ENCODE data around the gene HSP90AB1.

HSP90AB1 gene

DNA sequence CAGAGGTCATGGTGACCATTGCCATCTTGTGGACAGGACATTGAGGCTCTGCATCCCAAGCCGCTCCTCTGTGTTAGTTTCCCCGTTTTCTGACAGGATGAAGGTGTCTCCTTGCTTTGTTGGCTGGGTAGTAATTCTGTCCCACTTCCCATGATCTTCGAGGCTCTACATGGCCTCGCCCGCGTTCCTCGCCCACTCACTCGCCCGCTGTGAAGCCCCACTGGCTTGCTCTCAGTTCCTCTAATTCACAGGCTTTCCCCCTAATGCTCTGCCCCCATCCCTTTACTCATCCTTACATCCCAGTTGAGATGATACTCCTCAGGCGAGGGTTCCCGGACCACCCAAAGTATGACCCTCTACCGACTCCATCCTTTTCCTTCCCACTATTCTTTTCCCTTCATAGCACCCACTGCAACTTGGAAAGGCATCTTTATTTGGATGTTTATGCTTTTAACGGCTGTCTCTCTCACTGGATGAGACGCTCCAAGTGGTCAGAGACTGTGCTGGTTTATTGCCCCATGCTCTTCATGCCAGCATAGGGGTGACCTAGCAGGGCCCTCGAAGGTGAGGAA, 10.9 kb downstream of the HSP90AB1 start:
- no peak for DNase-seq
- TF ChIP-seq GATA1 (IDR thresholded peaks at IDR 0.05; ENCODE audit: low read depth, low read length): no peak
- TF ChIP-seq POLR2A (IDR thresholded peaks at IDR 0.05; ENCODE audit: low read length): no peak

GRCh38 chr6:44258325-44258863, 11.5 kb downstream of the HSP90AB1 start:
- TF ChIP-seq GATA1 (IDR thresholded peaks at IDR 0.05; ENCODE audit: low read depth, low read length) (no peak), POLR2A (IDR thresholded peaks at IDR 0.05; ENCODE audit: low read length) (no peak)
- DNase-seq: no peak

DNA sequence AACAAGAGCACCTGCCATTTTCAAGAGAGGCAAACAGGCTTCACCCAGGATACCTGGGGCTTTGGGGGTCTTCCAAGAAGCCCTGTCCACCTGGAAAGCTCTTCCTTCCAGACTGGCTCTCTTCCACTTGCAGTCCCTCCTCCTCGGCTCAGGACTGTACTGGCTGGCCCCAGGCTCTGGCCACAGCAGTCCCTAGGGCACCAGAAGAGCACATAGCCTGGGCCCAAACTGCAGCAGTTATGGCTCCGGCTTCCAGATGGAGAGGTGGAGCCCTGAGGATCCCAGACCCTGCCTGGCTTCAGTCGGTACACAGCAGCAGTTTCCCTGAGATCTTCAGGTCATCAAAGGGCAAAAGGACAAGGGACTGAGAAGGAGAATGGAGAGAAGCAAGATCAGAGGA, 12.0 kb downstream of the HSP90AB1 start:
- no peak for TF ChIP-seq GATA1 (IDR thresholded peaks at IDR 0.05; ENCODE audit: low read depth, low read length)
- DNase-seq: no peak

GRCh38 chr6:44260011-44260410, 13.1 kb downstream of the HSP90AB1 start:
- DNase-seq: no peak
- no peak for TF ChIP-seq POLR2A (IDR thresholded peaks at IDR 0.05; ENCODE audit: low read length)
- no peak for TF ChIP-seq GATA1 (IDR thresholded peaks at IDR 0.05; ENCODE audit: low read depth, low read length)

- TF ChIP-seq POLR2A (IDR thresholded peaks at IDR 0.05; ENCODE audit: low read length) (no peak), GATA1 (IDR thresholded peaks at IDR 0.05; ENCODE audit: low read depth, low read length) (no peak)
- no peak for DNase-seq
Observed at GRCh38 chr6:44260451-44261297, 13.8 kb downstream of the HSP90AB1 start.

DNA sequence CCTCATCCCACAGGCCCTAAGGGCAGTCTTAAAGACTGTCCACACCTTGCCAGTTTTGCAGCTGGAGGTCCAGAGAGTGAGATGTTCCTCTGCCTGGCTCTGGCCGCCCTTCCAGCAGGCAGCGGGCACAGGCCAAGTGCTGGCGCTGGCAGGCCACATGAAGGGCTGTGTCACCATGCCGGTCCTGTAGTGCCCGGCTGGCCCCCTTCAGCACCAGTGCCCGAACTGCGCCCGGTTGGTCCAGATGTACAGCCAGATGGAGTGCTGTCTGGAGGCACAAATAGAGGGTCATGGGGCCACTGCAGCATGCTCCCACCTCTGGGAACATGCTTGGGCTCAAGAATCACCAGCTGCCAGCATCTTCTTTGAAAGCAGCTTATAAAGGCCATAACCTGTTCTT, 14.7 kb downstream of the HSP90AB1 start:
- DNase-seq: no peak

DNA sequence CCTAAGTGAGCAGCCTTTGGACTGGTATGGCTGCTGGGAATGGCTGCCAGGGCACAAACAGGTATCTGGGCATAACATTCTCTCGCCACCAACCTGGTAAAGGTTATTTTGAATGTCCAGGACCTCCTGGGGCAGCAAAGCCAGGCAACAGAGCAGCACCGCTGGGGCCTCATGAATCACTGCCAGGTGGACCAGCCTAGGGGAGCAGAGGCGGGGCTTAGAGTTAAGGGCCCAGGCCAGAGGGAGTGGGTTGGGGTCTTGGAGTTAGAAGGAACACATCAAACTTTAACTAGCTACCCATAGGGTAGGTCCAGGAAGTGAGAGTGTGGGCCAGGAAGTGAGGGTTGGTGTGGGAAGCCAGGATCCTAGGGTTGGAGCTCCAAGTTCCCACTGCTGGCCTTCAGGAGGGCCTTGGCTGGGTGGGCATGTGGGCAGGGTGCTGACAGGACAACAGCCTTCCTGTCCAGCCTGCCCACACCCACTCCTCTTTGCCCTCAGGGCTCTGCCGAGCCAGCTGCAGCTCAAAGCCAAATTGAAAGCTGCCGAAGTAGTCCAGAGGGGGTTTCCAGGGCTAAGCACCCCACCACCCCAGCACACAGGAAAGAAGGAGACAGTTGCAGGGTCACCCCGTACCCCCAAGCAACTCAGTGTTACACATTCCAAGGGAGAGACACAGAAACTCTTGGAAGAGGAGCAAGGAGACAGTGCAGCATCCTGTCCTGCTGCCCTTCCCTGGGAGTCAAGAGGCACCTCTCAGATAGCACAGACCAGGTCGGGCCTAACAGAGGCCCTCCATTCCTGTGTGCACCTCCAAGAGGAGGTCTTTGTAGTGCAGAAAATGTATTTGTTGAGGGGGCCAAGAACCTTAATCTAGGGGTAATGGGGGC, 15.8 kb downstream of the HSP90AB1 start:
- no peak for DNase-seq
- TF ChIP-seq GATA1 (IDR thresholded peaks at IDR 0.05; ENCODE audit: low read depth, low read length) (no peak), POLR2A (IDR thresholded peaks at IDR 0.05; ENCODE audit: low read length) (no peak)

More for the DNA sequence above, 14.7 kb downstream of the HSP90AB1 start:
- no peak for TF ChIP-seq GATA1 (IDR thresholded peaks at IDR 0.05; ENCODE audit: low read depth, low read length)
- TF ChIP-seq POLR2A (IDR thresholded peaks at IDR 0.05; ENCODE audit: low read length): no peak

DNA sequence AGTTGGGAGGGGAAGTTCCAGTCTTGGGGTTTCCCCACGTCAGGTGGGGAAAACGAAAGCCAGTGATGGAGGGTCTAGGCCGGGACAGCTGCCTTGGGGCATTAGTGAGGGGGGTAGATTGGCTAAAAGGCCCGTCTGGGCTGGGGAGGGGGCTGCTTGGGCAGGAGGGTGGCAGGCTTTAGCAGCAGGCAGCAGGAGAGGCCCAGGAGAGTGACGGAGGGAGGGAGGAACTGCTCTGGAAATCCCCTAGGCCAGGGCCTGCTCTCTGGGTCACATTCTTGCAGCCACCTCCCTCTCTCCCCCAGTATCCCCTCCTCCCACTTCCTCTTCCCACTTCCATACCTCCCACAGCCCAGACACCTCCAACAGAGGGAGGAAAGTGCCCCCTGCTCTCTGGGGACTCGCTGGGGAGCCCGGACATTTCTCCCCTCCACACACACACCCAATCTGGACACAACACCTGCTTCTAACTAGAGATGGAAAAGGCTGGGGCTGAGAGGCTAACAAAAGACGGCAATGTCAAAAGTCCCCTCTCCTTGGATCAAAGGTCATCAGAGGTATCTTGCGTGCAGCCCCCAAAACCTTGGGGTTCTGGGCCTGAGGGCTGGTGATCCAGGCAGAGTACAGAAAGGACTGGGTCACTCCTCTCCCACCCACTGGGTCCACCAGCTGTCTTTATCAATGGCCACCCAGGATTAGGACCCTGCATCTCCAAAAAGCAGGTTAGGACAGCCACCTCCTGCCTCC, 16.6 kb downstream of the HSP90AB1 start:
- TF ChIP-seq POLR2A (IDR thresholded peaks at IDR 0.05; ENCODE audit: low read length): no peak
- TF ChIP-seq GATA1 (IDR thresholded peaks at IDR 0.05; ENCODE audit: low read depth, low read length): no peak
- no peak for DNase-seq

GRCh38 chr6:44264154-44265006, 17.5 kb downstream of the HSP90AB1 start:
- TF ChIP-seq GATA1 (IDR thresholded peaks at IDR 0.05; ENCODE audit: low read depth, low read length) (no peak), POLR2A (IDR thresholded peaks at IDR 0.05; ENCODE audit: low read length) (no peak)
- DNase-seq: no peak

DNA sequence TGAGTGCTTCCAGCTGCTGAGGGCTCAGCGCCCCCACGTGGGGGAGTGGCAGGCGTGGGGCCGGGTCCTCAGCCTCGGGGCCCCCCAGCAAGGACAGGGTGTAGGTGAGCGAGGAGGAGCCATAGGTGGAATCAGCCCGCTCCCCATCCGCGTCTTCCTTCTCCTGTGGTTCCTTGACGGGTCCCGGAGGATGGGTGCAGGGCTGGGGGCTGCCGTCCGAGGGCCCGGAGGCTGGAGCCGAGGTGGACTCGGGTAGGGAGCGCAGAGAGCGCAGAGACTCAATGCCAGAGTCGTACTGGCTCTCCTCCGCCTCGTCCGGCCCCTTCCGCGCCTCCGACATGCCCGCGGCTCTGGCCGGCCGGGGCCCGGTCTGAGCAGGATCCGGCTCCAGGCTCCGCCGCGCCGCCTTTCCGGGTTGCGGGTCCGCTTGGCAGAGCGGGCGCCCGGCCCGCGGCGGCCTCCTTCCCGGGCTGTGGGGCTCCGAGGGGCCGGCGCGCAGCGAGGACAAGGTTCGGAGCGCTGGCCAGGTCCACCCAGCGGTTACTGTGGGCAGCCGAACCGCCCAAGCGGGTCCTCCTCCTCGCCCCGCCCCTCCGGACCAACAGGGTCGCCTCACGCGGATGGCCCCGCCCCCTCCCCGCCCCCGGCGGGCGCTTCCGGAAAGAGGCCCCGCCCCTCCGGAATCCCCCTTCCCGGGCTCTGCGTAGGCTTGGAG, 18.3 kb downstream of the HSP90AB1 start, which contains the start of gene NFKBIE:
NFKBIE (minus strand) TSS at position 545 of the 715 bp plus-strand sequence; CDS start at position 340, 205 bp downstream.
- peak; percentile 84 to 90 for DNase-seq
- TF ChIP-seq GATA1 (IDR thresholded peaks at IDR 0.05; ENCODE audit: low read depth, low read length) (no peak), POLR2A (IDR thresholded peaks at IDR 0.05; ENCODE audit: low read length) (peak; percentile 37)

DNA sequence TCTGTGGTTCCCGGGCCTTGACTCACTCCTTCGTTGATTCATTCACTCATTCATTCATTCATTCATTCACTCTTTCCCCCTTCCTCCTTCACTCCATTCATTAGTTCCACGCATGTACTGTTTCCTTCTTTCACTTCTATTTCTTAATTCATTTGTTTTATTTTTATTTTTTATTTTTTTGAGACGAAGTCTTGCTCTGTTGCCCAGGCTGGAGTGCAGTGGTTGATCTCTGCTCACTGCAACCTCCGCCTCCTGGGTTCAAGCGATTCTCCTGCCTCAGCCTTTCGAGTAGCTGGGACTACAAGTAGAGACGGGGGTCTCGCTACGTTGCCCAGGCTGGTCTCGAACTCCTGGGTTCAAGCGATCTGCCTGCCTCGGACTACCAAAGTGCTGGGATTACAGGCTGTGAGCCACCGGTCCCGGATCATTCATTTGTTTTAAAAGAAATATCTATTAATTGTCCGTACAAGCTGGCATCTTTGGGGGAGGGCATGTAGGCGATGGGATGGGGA, 18.9 kb downstream of the HSP90AB1 start:
- TF ChIP-seq GATA1 (IDR thresholded peaks at IDR 0.05; ENCODE audit: low read depth, low read length) (no peak), POLR2A (IDR thresholded peaks at IDR 0.05; ENCODE audit: low read length) (no peak)
- no peak for DNase-seq

All from erythroblast (primary cell).